GM10266 (cell line): Measurements from ENCODE around the gene ARSG.

ENCODE experiments used
- DNase-seq: peaks from one replicate; pipeline ENCODE4 v3.0.0; 2012; ENCODE audit errors: extremely low spot score
- CTCF ChIP-seq: IDR thresholded peaks from 2 replicates; pipeline ENCODE4 v1.5.1; 2012; ENCODE audit warnings: mild to moderate bottlenecking, low read depth; ENCODE audit not compliant: control insufficient read depth, insufficient read depth; ENCODE audit errors: missing control alignments

Gene ARSG

DNA sequence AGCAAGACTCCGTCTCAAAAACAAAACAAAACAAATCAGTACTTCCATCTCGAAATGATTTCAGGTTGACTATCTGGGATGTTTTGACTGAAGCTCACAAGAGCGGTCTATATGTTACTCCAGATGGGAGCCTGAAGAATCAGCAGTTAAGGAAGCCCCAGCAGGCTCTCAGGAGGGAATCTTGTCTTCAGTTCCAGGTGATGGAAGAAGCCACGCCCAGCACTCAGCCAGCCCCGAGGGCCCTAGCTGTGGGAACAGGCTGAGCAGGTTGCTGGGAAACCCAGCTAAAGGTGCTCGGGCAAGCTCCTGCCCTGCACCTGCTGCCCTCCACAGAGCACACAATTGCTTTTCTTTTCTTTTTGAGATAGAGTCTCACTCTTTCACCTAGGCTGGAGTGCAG is 133.6 kb downstream of the ARSG start:
- TF ChIP-seq CTCF = no peak
- no peak for DNase-seq

GRCh38 chr17:68425979-68426378 is 134.7 kb downstream of the ARSG start:
- no peak for DNase-seq
- no peak for TF ChIP-seq CTCF

- DNase-seq = no peak
- TF ChIP-seq CTCF = no peak
These were observed 136.3 kb downstream of the ARSG start for GRCh38 chr17:68427575-68427974.

DNA sequence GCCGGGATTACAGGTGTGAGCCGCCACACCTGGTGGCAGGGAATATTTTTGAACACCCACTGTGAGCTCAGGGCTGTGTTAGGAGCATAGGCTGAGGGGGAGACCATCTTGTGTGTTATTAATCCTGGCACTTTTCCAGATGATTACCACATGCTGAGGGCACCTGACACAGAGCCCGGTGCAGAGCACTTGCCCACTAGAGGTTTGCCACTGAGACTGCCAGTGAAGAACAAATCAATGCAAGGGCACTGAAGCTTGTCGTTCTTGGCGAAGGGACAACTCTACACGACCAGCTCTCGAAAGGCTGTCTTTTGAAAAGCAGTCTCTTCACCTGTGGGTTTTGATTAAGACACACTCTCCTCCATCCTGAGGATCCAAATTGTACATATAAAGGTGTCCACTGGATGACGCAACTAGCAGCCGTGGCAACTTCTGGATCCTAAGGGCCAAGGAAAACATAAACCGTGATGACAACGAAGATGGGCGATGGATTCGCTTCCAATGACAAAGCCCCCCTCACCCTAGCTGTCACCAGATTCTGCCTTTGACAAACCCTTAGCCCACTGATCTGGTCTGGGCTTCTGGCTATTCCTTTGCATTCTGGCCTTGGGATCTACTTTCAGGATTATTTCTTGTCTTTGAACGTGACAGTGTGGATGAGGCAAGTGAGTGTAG is 137.3 kb downstream of the ARSG start:
- DNase-seq = no peak
- no peak for TF ChIP-seq CTCF

DNA sequence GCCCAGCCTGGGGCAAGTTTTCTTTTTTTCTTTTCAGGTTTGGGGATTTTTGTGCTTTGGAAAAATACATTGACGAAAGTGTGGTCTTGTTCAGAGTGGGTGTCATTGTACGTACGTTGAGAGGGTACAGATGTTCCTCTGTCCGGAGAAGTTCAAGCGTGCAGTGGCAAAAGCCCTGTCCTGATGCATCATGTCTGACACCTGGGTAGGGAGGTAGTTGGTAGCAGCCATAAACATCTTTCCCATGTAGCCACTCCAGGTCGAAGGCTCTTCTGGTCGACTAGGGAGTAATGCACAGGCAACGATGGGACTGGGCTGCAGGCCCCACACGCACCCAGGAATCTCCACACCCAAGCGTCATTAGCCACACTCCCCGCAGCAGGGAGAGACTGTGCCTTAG is 138.6 kb downstream of the ARSG start:
- DNase-seq = no peak
- TF ChIP-seq CTCF = no peak

- DNase-seq = no peak
- TF ChIP-seq CTCF = no peak
These were observed 139.8 kb downstream of the ARSG start for GRCh38 chr17:68431045-68431608.

- DNase-seq = peak; percentile 28
- TF ChIP-seq CTCF = peak; percentile 25
These were observed 140.4 kb downstream of the ARSG start for GRCh38 chr17:68431661-68432071.
